SK-N-MC (cell line): ENCODE results near the gene ZNF181.

Experiments
- EZH2 ChIP-seq: fragments of 200-600 bp; sonication (generic); IDR thresholded peaks from one replicate; pipeline ENCODE4 v1.6.1; 2017; ENCODE audit warnings: antibody characterized with exemption
- FOXP2 ChIP-seq: optimal IDR thresholded peaks from 2 replicates; pipeline ENCODE3; 2011; ENCODE audit warnings: mild to moderate bottlenecking, moderate library complexity; ENCODE audit not compliant: insufficient read depth; ENCODE audit errors: extremely low read length, control extremely low read depth
- POLR2AphosphoS5 ChIP-seq: IDR thresholded peaks from 2 replicates; pipeline ENCODE4 v1.6.1; 2012; ENCODE audit warnings: mild to moderate bottlenecking, low read depth, low read length, borderline replicate concordance

DNA sequence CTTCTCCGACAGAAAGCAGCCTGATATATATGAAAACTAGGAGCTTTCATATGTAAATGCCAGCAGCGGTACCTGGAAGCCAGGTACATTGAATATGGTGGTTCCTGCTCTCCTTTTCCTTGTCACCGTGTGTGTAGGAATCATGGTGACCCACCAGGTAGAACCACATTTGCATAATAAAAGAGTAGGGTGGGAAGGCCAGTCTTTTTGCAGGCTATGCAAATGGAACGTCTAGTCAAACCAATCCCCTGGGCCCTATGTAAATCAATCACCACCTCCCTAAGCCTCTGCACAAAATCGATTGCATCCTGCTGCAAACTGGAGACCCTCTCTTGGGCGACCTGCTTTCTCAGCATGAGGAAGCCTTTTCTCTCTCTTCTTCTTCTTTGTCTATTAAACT is 22.2 kb upstream of the ZNF181 start:
- TF ChIP-seq POLR2AphosphoS5: no peak
- no peak for TF ChIP-seq EZH2
- TF ChIP-seq FOXP2: no peak
